GM12892 (cell line): ENCODE results near the gene LRCH2.

Source experiments
- POLR2A ChIP-seq: IDR thresholded peaks from 2 replicates; pipeline ENCODE4 v1.6.1; 2011; ENCODE audit warnings: low read depth, low read length, control low read depth
- POLR2AphosphoS5 ChIP-seq: IDR thresholded peaks from 2 replicates; pipeline ENCODE4 v1.6.1; 2011; ENCODE audit warnings: low read depth, low read length, control low read depth
- TAF1 ChIP-seq: IDR thresholded peaks from 2 replicates; pipeline ENCODE4 v1.6.1; 2011; ENCODE audit warnings: low read depth, mild to moderate bottlenecking, control low read depth, low read length, borderline replicate concordance

GRCh38 chrX:115261148-115261547 is 27.3 kb upstream of the LRCH2 start:
- TF ChIP-seq POLR2AphosphoS5 (no peak), TAF1 (no peak), POLR2A (no peak)
